Spinal cord (tissue), 10 donors: ENCODE results near the gene IL32. TPM values are rescaled to one million over a fixed set of nuclear protein-coding genes. Genes with fewer than 3 reads are reported as not detected.

Experiments used
- DNase-seq, 6 donors: peaks; one replicate each; pipeline versions ENCODE4 v3.0.0 to v3.0.0-alpha.2; 2013 to 2015; ENCODE audit warnings: low spot score in 6 of 6, low read depth in 4 of 6
- H3K27ac ChIP-seq: one replicate; pipeline ENCODE4 v1.5.1; 2013; ENCODE audit warnings: low read depth, low read length, control low read depth
- H3K27me3 ChIP-seq: one replicate; pipeline ENCODE4 v1.6.1; 2013; ENCODE audit warnings: low read length; ENCODE audit not compliant: control insufficient read depth, insufficient read depth
- H3K36me3 ChIP-seq: one replicate; pipeline ENCODE4 v1.6.1; 2013; ENCODE audit warnings: low read length; ENCODE audit not compliant: control insufficient read depth, insufficient read depth
- H3K4me1 ChIP-seq: one replicate; pipeline ENCODE4 v1.6.1; 2013; ENCODE audit warnings: low read length; ENCODE audit not compliant: control insufficient read depth, insufficient read depth
- H3K4me3 ChIP-seq: one replicate; pipeline ENCODE4 v1.5.1; 2013; ENCODE audit warnings: low read depth, low read length, control low read depth
- H3K9me3 ChIP-seq: one replicate; pipeline ENCODE4 v1.6.1; 2013; ENCODE audit warnings: low read length; ENCODE audit not compliant: control insufficient read depth, insufficient read depth
- WGBS: methylation state at CpG from one replicate; pipeline ENCODE4 v1.1.5; 2013; ENCODE audit warnings: missing lambda C conversion rate; ENCODE audit not compliant: insufficient coverage; 5-methylcytosine and 5-hydroxymethylcytosine counted together
- polyA plus RNA-seq, 2 donors: library from polyadenylated mRNA; unstranded; fragments of 120-200 nt; gene quantifications; one replicate each; pipeline ENCODE4 v1.2.1, GENCODE V29; 2013; ENCODE audit not compliant: insufficient read length in 2 of 2
- total RNA-seq, 2 donors: library from RNA; depleted of rRNA in 1 of 2; stranded (reverse); fragments of 120-200 nt in 1 of 2; fragments of >200 nt in 1 of 2; gene quantifications; one replicate each; pipeline versions ENCODE4 v1.2.3 to v1.2.4, GENCODE V29; 2013 to 2014
- donor health status: healthy.

Gene IL32
- total and polyA plus RNA-seq, 4 donors: 9.0 to 20.2 (median 12.5) TPM

DNA sequence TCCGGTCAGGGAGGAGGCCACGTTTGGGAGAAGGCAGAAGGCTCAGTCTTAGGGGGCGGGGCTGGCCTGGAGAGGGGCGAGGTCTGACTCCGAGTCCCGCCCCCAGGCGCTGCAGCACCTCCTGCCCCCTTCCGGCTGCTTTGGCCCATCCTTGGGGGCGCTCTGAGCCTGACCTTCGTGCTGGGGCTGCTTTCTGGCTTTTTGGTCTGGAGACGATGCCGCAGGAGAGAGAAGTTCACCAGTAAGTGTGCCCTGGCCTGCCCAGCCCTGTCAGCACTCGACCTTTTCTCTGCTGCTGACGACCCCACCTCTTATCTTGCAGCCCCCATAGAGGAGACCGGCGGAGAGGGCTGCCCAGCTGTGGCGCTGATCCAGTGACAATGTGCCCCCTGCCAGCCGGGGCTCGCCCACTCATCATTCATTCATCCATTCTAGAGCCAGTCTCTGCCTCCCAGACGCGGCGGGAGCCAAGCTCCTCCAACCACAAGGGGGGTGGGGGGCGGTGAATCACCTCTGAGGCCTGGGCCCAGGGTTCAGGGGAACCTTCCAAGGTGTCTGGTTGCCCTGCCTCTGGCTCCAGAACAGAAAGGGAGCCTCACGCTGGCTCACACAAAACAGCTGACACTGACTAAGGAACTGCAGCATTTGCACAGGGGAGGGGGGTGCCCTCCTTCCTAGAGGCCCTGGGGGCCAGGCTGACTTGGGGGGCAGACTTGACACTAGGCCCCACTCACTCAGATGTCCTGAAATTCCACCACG, 43.8 kb upstream of the IL32 start:
- Histone ChIP-seq H3K4me1 (peaks cover 58% of the 10 kb centered on the region), H3K4me3 (peak overlapping the region; percentile 93), H3K27ac (peak overlapping the region; percentile 95), H3K36me3 (peaks cover 13% of the 10 kb centered on the region), H3K27me3 (peaks cover 39% of the 10 kb centered on the region), H3K9me3 (no peaks in the 10 kb centered on the region)
- peak in 2 of 6 donors; percentile 33 to 74 for DNase-seq
- WGBS: 8% methylated on average over 17 of the region's 25 CpGs

DNA sequence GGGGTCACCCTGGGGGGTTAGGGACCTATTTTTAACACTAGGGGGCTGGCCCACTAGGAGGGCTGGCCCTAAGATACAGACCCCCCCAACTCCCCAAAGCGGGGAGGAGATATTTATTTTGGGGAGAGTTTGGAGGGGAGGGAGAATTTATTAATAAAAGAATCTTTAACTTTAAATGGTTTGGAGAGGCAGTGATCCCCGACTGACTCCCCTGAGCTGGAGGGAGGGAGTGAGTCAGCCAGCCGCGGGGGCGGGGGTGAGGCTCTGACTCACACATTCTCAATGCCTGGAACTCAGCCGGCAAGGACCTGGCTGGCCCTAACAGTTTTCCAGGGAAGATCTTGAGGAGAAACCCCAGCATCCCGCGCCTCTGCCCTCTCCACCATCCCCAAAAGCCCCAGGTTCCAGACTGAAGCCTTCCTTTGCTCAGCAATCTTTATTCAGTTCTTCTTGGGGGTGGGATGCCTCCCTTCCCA, 43.2 kb upstream of the IL32 start:
- H3K27ac ChIP-seq: peak overlapping the region; percentile 95
- WGBS: 50% methylated on average over 4 of the region's 8 CpGs
- H3K4me1 ChIP-seq: peaks cover 58% of the 10 kb centered on the region
- peak overlapping the region; percentile 93 for H3K4me3 ChIP-seq
- no peaks in the 10 kb centered on the region for H3K9me3 ChIP-seq
- peak in 1 of 6 donors; percentile 75 for DNase-seq
- peaks cover 19% of the 10 kb centered on the region for H3K36me3 ChIP-seq
- H3K27me3 ChIP-seq: peaks cover 35% of the 10 kb centered on the region

DNA sequence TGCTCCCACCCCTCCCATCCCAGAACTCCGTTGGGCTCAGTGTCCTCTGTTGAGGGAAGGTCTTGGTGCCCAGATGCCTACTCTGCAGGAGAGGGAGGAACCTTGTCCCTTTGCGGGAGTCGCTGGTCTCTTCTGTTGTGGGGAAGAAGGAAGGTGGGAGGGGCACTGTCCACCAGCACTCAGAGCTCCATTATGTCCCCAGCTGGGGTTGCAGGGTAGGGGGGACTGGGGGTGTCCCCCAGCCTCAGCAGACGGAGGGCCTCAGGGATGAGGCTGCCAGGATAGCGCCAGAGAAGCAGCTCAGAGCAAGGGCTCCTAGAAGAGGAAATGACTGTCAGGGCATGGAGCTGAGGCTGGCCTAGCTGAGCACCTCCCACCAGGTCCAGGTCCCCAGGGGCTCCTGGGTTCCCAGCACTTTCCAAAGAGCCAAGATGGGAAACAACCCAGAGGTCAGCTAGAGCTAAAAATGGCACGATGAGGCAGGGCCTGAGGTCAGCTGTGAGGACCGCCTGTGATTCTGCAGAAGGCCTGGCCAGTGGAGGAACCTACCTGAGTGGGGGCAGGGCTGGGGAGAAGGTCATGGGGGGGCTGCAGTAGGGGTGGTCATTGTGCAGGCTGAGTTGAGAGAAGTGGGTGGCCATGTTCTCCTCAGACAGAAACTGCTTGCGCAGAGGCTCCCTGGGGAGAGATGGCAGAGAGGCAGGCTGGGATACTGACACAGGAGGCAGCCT, 42.6 kb upstream of the IL32 start:
- peak overlapping the region; percentile 95 for H3K27ac ChIP-seq
- peaks cover 56% of the 10 kb centered on the region for H3K4me1 ChIP-seq
- H3K4me3 ChIP-seq: peak overlapping the region; percentile 93
- no peak for DNase-seq
- WGBS: 77% methylated on average over 6 of the region's 8 CpGs
- peaks cover 29% of the 10 kb centered on the region for H3K27me3 ChIP-seq
- no peaks in the 10 kb centered on the region for H3K9me3 ChIP-seq
- H3K36me3 ChIP-seq: peaks cover 24% of the 10 kb centered on the region

DNA sequence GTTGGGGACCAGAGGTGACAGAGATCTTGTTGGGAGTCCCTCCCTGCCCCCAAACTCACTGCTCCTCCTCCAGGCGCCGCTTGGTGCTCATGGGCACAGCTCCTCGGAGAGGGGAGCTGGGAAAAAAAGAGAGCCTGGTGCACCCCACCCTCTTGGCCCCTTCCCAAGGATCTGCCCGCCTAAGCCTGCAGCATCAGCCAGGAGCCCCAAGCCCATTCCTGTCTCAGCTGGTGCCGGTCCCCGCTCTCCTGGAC, 42.1 kb upstream of the IL32 start:
- no peaks in the 10 kb centered on the region for H3K9me3 ChIP-seq
- peak overlapping the region; percentile 95 for H3K27ac ChIP-seq
- peak overlapping the region; percentile 93 for H3K4me3 ChIP-seq
- H3K4me1 ChIP-seq: peaks cover 53% of the 10 kb centered on the region
- peak in 1 of 6 donors; percentile 74 for DNase-seq
- H3K27me3 ChIP-seq: peaks cover 25% of the 10 kb centered on the region
- peaks cover 24% of the 10 kb centered on the region for H3K36me3 ChIP-seq
- 5% methylated on average over 3 of the region's 6 CpGs for WGBS

DNA sequence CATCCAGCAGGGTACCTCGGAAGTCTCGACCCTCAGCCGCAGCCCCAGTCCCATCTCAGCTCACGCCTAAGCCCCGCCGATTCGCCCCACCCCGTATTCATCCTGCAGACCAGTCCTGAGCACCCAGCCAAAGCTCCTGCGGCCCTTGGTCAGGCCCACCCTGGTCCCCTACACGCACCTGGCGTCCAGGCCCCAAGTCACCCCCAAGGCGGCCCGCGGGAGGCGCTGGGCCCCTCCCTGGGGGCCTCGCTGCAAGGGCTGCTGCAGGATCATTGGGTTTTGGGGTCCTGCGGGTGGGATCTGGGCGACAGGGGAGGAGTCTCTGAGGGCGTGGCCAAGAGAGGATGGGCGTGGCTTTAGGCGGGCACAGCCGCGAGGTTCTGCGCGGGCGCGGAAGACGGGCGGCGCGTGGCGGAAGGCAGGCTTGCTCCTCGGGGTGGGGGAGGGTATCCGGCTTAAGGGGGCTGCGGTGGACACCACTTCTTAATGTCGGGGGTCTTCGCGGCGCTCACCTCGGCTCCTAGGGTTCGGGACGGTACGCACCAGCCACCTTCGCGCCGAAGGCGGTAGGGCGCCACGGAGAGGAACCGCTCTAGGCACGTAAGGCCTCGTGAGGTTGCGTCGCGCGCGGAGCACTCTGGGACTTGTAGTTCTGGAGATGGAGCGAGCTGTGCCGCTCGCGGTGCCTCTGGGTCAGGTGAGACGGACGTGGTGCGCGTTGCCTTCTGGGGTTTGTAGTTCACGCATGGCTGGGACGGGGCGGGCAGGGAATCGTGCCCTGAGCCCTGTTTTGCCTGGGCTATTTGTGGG, 41.6 kb upstream of the IL32 start, which contains the start of the genes HCFC1R1 and THOC6:
Gene HCFC1R1, minus strand, starts transcription at position 274 of the 810 bp plus-strand sequence. Its CDS starts 1 bp downstream, at position 273.
Gene THOC6, plus strand, starts transcription at position 367 of the 810 bp plus-strand sequence. Its CDS starts 292 bp downstream, at position 659.
- WGBS: under 1% methylated on average over 69 of the region's 69 CpGs
- Histone ChIP-seq H3K36me3 (peaks cover 24% of the 10 kb centered on the region), H3K4me1 (peaks cover 56% of the 10 kb centered on the region), H3K4me3 (peak within 1 kb of the TSS; percentile 93), H3K27me3 (peaks cover 25% of the 10 kb centered on the region), H3K27ac (peak within 1 kb of the TSS; percentile 95), H3K9me3 (no peaks in the 10 kb centered on the region)
- peak; percentile 88 to 99 (median 94) for DNase-seq

DNA sequence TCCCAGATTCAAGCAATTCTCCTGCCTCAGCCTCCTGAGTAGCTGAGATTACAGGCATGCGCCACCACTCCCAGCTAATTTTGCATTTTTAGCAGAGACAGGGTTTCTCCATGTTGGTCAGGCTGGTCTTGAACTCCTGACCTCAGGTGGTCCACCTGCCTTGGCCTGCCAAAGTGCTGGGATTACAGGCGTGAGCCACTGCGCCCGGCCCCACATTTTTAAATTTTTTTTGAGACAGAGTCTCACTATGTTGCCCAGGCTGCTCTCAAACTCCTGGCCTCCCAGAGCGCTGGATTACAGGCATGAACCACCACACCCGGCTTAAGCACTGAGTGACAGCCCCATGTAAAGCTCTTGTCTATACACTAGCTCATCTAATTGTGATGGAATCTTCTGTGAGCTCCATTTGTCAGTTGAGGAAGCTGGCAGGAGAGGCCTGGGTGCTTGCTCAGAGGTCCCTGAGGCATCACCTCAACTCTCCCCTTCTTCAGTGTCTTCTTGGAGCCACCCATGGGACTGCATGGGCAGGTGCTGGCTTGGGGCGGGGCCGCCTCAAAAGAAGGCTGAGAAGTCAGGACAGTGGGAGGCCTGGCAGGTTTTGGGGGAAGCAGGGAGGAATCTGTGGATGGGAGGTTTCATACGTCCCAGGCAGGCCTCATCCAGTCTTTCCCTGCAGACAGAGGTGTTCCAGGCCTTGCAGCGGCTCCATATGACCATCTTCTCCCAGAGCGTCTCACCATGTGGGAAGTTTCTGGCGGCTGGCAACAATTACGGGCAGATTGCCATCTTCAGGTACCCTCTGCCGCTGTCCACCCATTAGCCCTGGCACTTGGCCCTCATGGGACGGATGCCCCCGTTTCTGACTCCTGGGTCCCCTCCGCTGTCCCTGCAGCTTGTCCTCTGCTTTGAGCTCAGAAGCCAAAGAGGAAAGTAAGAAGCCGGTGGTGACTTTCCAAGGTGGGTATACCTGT, 40.1 kb upstream of the IL32 start:
- 97% methylated on average over 16 of the region's 18 CpGs for WGBS
- Histone ChIP-seq H3K4me3 (no peak overlapping the region), H3K36me3 (peaks cover 24% of the 10 kb centered on the region), H3K27ac (no peak overlapping the region), H3K4me1 (peaks cover 59% of the 10 kb centered on the region), H3K9me3 (no peaks in the 10 kb centered on the region), H3K27me3 (peaks cover 27% of the 10 kb centered on the region)
- no peak for DNase-seq

DNA sequence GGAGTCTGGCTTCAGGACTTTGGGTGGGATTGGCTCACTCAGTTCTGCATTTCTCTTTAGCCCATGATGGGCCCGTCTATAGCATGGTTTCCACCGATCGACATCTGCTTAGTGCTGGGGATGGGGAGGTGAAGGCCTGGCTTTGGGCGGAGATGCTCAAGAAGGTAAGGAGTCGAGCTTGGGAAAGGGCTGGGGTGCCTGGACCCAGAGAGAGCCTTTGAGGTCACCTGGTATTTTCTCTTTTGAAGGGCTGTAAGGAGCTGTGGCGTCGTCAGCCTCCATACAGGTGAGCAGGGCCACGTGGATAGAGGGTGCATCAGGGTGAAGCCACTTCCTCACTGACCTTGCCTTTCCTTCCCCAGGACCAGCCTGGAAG, 39.4 kb upstream of the IL32 start:
- no peaks in the 10 kb centered on the region for H3K9me3 ChIP-seq
- over 99% methylated on average over 7 of the region's 8 CpGs for WGBS
- peaks cover 24% of the 10 kb centered on the region for H3K36me3 ChIP-seq
- no peak overlapping the region for H3K4me3 ChIP-seq
- H3K27ac ChIP-seq: no peak overlapping the region
- peaks cover 28% of the 10 kb centered on the region for H3K27me3 ChIP-seq
- peaks cover 53% of the 10 kb centered on the region for H3K4me1 ChIP-seq
- no peak for DNase-seq

DNA sequence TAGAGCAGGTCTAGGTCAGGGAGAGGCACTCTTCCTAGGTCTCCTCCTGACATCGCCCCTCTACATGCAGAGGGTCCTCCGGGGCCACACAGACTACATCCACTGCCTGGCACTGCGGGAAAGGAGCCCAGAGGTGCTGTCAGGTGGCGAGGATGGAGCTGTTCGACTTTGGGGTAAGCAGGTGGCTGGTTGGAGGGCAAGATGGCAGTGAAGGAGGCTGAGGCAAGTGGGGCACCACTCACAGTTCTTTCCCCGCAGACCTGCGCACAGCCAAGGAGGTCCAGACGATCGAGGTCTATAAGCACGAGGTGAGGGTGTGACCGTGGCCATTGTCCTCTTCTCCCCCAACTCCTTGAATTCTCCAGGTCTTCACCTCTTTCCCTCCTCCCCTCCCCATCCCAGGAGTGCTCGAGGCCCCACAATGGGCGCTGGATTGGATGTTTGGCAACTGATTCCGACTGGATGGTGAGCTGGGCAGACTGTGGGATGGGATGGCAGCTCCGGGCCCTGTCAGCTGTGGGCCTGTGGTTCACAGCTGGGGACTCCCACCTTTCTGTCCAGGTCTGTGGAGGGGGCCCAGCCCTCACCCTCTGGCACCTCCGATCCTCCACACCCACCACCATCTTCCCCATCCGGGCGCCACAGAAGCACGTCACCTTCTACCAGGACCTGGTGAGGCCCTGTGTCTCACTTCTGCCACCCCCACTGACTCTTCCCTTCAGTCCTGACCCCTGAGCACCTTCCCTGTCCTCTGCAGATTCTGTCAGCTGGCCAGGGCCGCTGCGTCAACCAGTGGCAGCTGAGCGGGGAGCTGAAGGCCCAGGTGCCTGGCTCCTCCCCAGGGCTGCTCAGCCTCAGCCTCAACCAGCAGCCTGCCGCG, 38.6 kb upstream of the IL32 start:
- 93% methylated on average over 16 of the region's 24 CpGs for WGBS
- Histone ChIP-seq H3K27ac (no peak overlapping the region), H3K4me1 (peaks cover 44% of the 10 kb centered on the region), H3K4me3 (no peak overlapping the region), H3K36me3 (peaks cover 21% of the 10 kb centered on the region), H3K27me3 (peaks cover 33% of the 10 kb centered on the region), H3K9me3 (no peaks in the 10 kb centered on the region)
- no peak for DNase-seq
